Stimulated activated naive B cell treated with anti-CD40 and anti-IgM and Interleukin-4, amounts not matched to agents 10 μg/mL and 1 μg/mL and 100 μg/mL, for 72 hours (primary cell): ENCODE measurements around the gene VSX2.
A peak's percentile ranks its signal among the peaks of the same experiment; 100 is the strongest.

Source experiments
- ATAC-seq, 2 donors: fragments of 150-1000 bp; cut with Tn5 transposase; replicated peaks; 2 replicates each; pipeline ENCODE4 v1.10.0; 2021; ENCODE audit warnings: moderate library complexity in 1 of 2
- DNase-seq: peaks from one replicate; pipeline ENCODE4 v3.0.0; 2021
- H3K27ac Mint-ChIP-seq: one replicate; pipeline ENCODE4 v1.8.0; 2022; ENCODE audit warnings: mild to moderate bottlenecking, mixed read lengths
- H3K27me3 Mint-ChIP-seq, 2 donors: one replicate each; pipeline ENCODE4 v1.8.0; 2022; ENCODE audit warnings: mixed read lengths in 2 of 2
- H3K36me3 Mint-ChIP-seq, 2 donors: one replicate each; pipeline ENCODE4 v1.8.0; 2022; ENCODE audit warnings: mixed read lengths in 2 of 2, mild to moderate bottlenecking in 1 of 2
- H3K4me1 Mint-ChIP-seq, 2 donors: one replicate each; pipeline ENCODE4 v1.8.0; 2022; ENCODE audit warnings: mixed read lengths in 2 of 2, mild to moderate bottlenecking in 1 of 2
- H3K4me3 Mint-ChIP-seq, 2 donors: one replicate each; pipeline ENCODE4 v1.8.0; 2022; ENCODE audit warnings: mild to moderate bottlenecking in 2 of 2, mixed read lengths in 2 of 2, moderate library complexity in 1 of 2
- H3K9me3 Mint-ChIP-seq, 2 donors: one replicate each; pipeline ENCODE4 v1.8.0; 2022; ENCODE audit warnings: mixed read lengths in 2 of 2, mild to moderate bottlenecking in 1 of 2

The VSX2 gene

GRCh38 chr14:74213907-74214803, 25.1 kb upstream of the VSX2 start:
- peaks cover 13 to 34% of the 10 kb centered on the region in 2 donors for H3K27me3 Mint-ChIP-seq
- no peak for ATAC-seq

GRCh38 chr14:74216671-74217070, 22.6 kb upstream of the VSX2 start:
- DNase-seq = no peak
- H3K27ac Mint-ChIP-seq = no peak overlapping the region
- H3K36me3 Mint-ChIP-seq = no peaks in the 10 kb centered on the region
- no peak for ATAC-seq
- H3K9me3 Mint-ChIP-seq = no peaks in the 10 kb centered on the region
- no peak overlapping the region for H3K4me3 Mint-ChIP-seq
- H3K27me3 Mint-ChIP-seq = peaks cover 23 to 52% of the 10 kb centered on the region in 2 donors
- H3K4me1 Mint-ChIP-seq = peaks cover 0 to 3% of the 10 kb centered on the region in 2 donors

More at GRCh38 chr14:74213907-74214803, 25.1 kb upstream of the VSX2 start:
- Mint-ChIP-seq H3K4me3 (no peak overlapping the region), H3K36me3 (no peaks in the 10 kb centered on the region), H3K9me3 (no peaks in the 10 kb centered on the region), H3K4me1 (peaks cover 0 to 3% of the 10 kb centered on the region in 2 donors), H3K27ac (no peak overlapping the region)
- no peak for DNase-seq

GRCh38 chr14:74217672-74218448, 21.4 kb upstream of the VSX2 start:
- H3K36me3 Mint-ChIP-seq = no peaks in the 10 kb centered on the region
- ATAC-seq (peak; percentile 93 to 94), DNase-seq (peak; percentile 56)
- peaks cover 0 to 3% of the 10 kb centered on the region in 2 donors for H3K4me1 Mint-ChIP-seq
- H3K27ac Mint-ChIP-seq = no peak overlapping the region
- peaks cover 23 to 52% of the 10 kb centered on the region in 2 donors for H3K27me3 Mint-ChIP-seq
- peak overlapping the region; percentile 60 to 64 for H3K4me3 Mint-ChIP-seq
- no peaks in the 10 kb centered on the region for H3K9me3 Mint-ChIP-seq

- H3K4me1 Mint-ChIP-seq = peaks cover 0 to 3% of the 10 kb centered on the region in 2 donors
- no peaks in the 10 kb centered on the region for H3K9me3 Mint-ChIP-seq
- no peak for DNase-seq
- H3K36me3 Mint-ChIP-seq = no peaks in the 10 kb centered on the region
- no peak overlapping the region for H3K4me3 Mint-ChIP-seq
- peaks cover 26 to 57% of the 10 kb centered on the region in 2 donors for H3K27me3 Mint-ChIP-seq
- ATAC-seq = no peak
- no peak overlapping the region for H3K27ac Mint-ChIP-seq
These were observed 20.8 kb upstream of the VSX2 start for GRCh38 chr14:74218462-74218861.

- Mint-ChIP-seq H3K4me3 (no peak overlapping the region), H3K27ac (no peak overlapping the region), H3K9me3 (no peaks in the 10 kb centered on the region), H3K4me1 (peaks cover 0 to 3% of the 10 kb centered on the region in 2 donors), H3K36me3 (no peaks in the 10 kb centered on the region), H3K27me3 (peaks cover 37 to 68% of the 10 kb centered on the region in 2 donors)
- DNase-seq = no peak
- ATAC-seq = no peak
These were observed 19.7 kb upstream of the VSX2 start for GRCh38 chr14:74219277-74220205.

GRCh38 chr14:74220991-74221390, 18.3 kb upstream of the VSX2 start:
- H3K27ac Mint-ChIP-seq = no peak overlapping the region

GRCh38 chr14:74221741-74222140, 17.5 kb upstream of the VSX2 start:
- peaks cover 0 to 3% of the 10 kb centered on the region in 2 donors for H3K4me1 Mint-ChIP-seq
- H3K36me3 Mint-ChIP-seq = no peaks in the 10 kb centered on the region
- H3K9me3 Mint-ChIP-seq = no peaks in the 10 kb centered on the region
- ATAC-seq = no peak
- H3K4me3 Mint-ChIP-seq = no peak overlapping the region
- H3K27ac Mint-ChIP-seq = no peak overlapping the region
- peaks cover 40 to 72% of the 10 kb centered on the region in 2 donors for H3K27me3 Mint-ChIP-seq
- DNase-seq = no peak

More at GRCh38 chr14:74220991-74221390, 18.3 kb upstream of the VSX2 start:
- H3K9me3 Mint-ChIP-seq = no peaks in the 10 kb centered on the region
- H3K36me3 Mint-ChIP-seq = no peaks in the 10 kb centered on the region
- no peak for DNase-seq
- peaks cover 41 to 70% of the 10 kb centered on the region in 2 donors for H3K27me3 Mint-ChIP-seq
- peaks cover 0 to 3% of the 10 kb centered on the region in 2 donors for H3K4me1 Mint-ChIP-seq
- no peak overlapping the region for H3K4me3 Mint-ChIP-seq
- ATAC-seq = no peak

- no peaks in the 10 kb centered on the region for H3K36me3 Mint-ChIP-seq
- H3K27ac Mint-ChIP-seq = no peak overlapping the region
- no peak overlapping the region for H3K4me3 Mint-ChIP-seq
- H3K9me3 Mint-ChIP-seq = no peaks in the 10 kb centered on the region
- H3K27me3 Mint-ChIP-seq = peaks cover 47 to 73% of the 10 kb centered on the region in 2 donors
- no peak for ATAC-seq
- no peaks in the 10 kb centered on the region for H3K4me1 Mint-ChIP-seq
- no peak for DNase-seq
These were observed 16.2 kb upstream of the VSX2 start for GRCh38 chr14:74223016-74223415.

GRCh38 chr14:74231784-74232183, 7.5 kb upstream of the VSX2 start:
- Mint-ChIP-seq H3K27me3 (peaks cover 45 to 78% of the 10 kb centered on the region in 2 donors), H3K27ac (no peak overlapping the region), H3K4me1 (no peaks in the 10 kb centered on the region), H3K4me3 (no peak overlapping the region), H3K9me3 (peaks cover 7 to 8% of the 10 kb centered on the region in 2 donors), H3K36me3 (peaks cover 2 to 3% of the 10 kb centered on the region in 2 donors)
- ATAC-seq (no peak), DNase-seq (no peak)

- no peak for ATAC-seq
- Mint-ChIP-seq H3K27ac (no peak overlapping the region), H3K36me3 (peaks cover 2 to 3% of the 10 kb centered on the region in 2 donors), H3K4me1 (no peaks in the 10 kb centered on the region), H3K27me3 (peaks cover 44 to 80% of the 10 kb centered on the region in 2 donors), H3K9me3 (peaks cover 7 to 8% of the 10 kb centered on the region in 2 donors), H3K4me3 (no peak overlapping the region)
- no peak for DNase-seq
These were observed 4.2 kb upstream of the VSX2 start for GRCh38 chr14:74235017-74235416.

GRCh38 chr14:74237441-74237840, 1.8 kb upstream of the VSX2 start:
- Mint-ChIP-seq H3K4me3 (no peak overlapping the region), H3K27me3 (peaks cover 63 to 84% of the 10 kb centered on the region in 2 donors), H3K4me1 (peaks cover 14 to 24% of the 10 kb centered on the region in 2 donors), H3K27ac (no peak overlapping the region), H3K36me3 (peaks cover 0 to under 1% of the 10 kb centered on the region in 2 donors), H3K9me3 (peaks cover 0 to 2% of the 10 kb centered on the region in 2 donors)
- DNase-seq (no peak), ATAC-seq (no peak)

GRCh38 chr14:74239848-74240793, 872 bp downstream of the VSX2 start:
- no peak for DNase-seq

More at GRCh38 chr14:74239848-74240793, 872 bp downstream of the VSX2 start:
- no peak overlapping the region for H3K27ac Mint-ChIP-seq
- H3K4me1 Mint-ChIP-seq = peaks cover 23 to 35% of the 10 kb centered on the region in 2 donors
- H3K4me3 Mint-ChIP-seq = peak overlapping the region; percentile 78 to 83
- no peaks in the 10 kb centered on the region for H3K36me3 Mint-ChIP-seq
- no peak for ATAC-seq
- no peaks in the 10 kb centered on the region for H3K9me3 Mint-ChIP-seq
- peaks cover 80 to 91% of the 10 kb centered on the region in 2 donors for H3K27me3 Mint-ChIP-seq
